HCT116 (cell line): ENCODE results near the gene CCL1. TPM values are rescaled to one million over a fixed set of nuclear protein-coding genes. Genes with fewer than 3 reads are reported as not detected.

Source experiments
- ATAC-seq: fragments of 200-7000 bp; cut with Tn5 transposase; 2 replicates; pipeline ENCODE4 v1.9.1; 2020; ENCODE audit warnings: mild to moderate bottlenecking, moderate library complexity
- BruUV-seq: library from RNA; stranded (reverse); fragments of 400-500 nt; replicated peaks from 2 replicates; lab custom pipeline; 2021; lab: Mats Ljungman, UMichigan
- CTCF ChIA-PET: fragments of 300-600 bp; sonication (Branson Sonifier 250); formaldehyde crosslinking; loops from one replicate; lab custom pipeline; 2021; ENCODE audit warnings: antibody characterized with exemption; lab: Charles Lee
- POLR2A ChIA-PET: fragments of 300-600, 350-600 bp; sonication (Branson Sonifier 250); formaldehyde crosslinking; loops from one replicate; lab custom pipeline; 2021; ENCODE audit warnings: antibody characterized with exemption; lab: Charles Lee
- RAD21 ChIA-PET, 2 experiments: fragments of 300-600 bp; sonication (Branson Sonifier 250); formaldehyde crosslinking; loops; one replicate each; lab custom pipeline; 2023; ENCODE audit warnings: low total read pairs in 2 of 2; ENCODE audit not compliant: uncharacterized antibody in 2 of 2, unreplicated experiment in 2 of 2, low non-redundant PET in 1 of 2; lab: Charles Lee
- DNase-seq: peaks from one replicate; pipeline ENCODE4 v3.0.0-alpha.2; 2010; ENCODE audit warnings: low read depth, low spot score
- H2AFZ ChIP-seq: fragments of 200-600 bp; shearing (Covaris generic), sonication (generic); 2 replicates; pipeline ENCODE4 v1.6.1; 2017; ENCODE audit warnings: low read depth, mixed run types, mixed read lengths, antibody characterized with exemption, low read length; ENCODE audit not compliant: poor library complexity, severe bottlenecking
- H3K27ac ChIP-seq: 2 replicates; pipeline ENCODE4 v1.5.1; 2012; ENCODE audit warnings: low read depth, low read length
- H3K27me3 ChIP-seq: fragments of 200-600 bp; sonication (generic); 2 replicates; pipeline ENCODE4 v1.6.1; 2016; ENCODE audit warnings: mixed run types, low read length, mixed read lengths; ENCODE audit not compliant: insufficient read depth
- H3K36me3 ChIP-seq, 2 experiments: fragments of 200-500 bp in 1 of 2; fragments of 200-600 bp in 1 of 2; sonication (Bioruptor generic) in 1 of 2; sonication (generic) in 1 of 2; 2 replicates each; pipeline versions ENCODE4 v1.5.1 to v1.6.1; 2014 to 2016; ENCODE audit warnings: low read length in 2 of 2, inconsistent platforms in 1 of 2, mixed read lengths in 1 of 2, mixed run types in 1 of 2; ENCODE audit not compliant: insufficient read depth in 2 of 2, control insufficient read depth in 1 of 2
- H3K4me1 ChIP-seq, 2 experiments: fragments of 200-600 bp in 1 of 2; sonication (generic) in 1 of 2; 2 replicates each; pipeline versions ENCODE4 v1.5.1 to v1.6.1; 2012 to 2017; ENCODE audit warnings: low read length in 2 of 2, inconsistent platforms in 1 of 2, mild to moderate bottlenecking in 1 of 2, mixed read lengths in 1 of 2, mixed run types in 1 of 2, moderate library complexity in 1 of 2; ENCODE audit not compliant: insufficient read depth in 2 of 2, control insufficient read depth in 1 of 2
- H3K4me2 ChIP-seq: fragments of 200-600 bp; sonication (generic); 2 replicates; pipeline ENCODE4 v1.6.1; 2017; ENCODE audit warnings: mixed run types, low read length, mixed read lengths
- H3K4me3 ChIP-seq, 2 experiments: fragments of 200-600 bp in 1 of 2; sonication (generic) in 1 of 2; replicated peaks in 1 of 2; 2 replicates each; pipeline ENCODE4 v1.5.1; 2011 to 2016; ENCODE audit warnings: low read length in 2 of 2, control low read depth in 1 of 2, low read depth in 1 of 2, mild to moderate bottlenecking in 1 of 2, mixed read lengths in 1 of 2, mixed run types in 1 of 2
- H3K79me2 ChIP-seq: fragments of 200-600 bp; sonication (generic); 2 replicates; pipeline ENCODE4 v1.6.1; 2017; ENCODE audit warnings: mild to moderate bottlenecking, mixed run types, low read length, moderate library complexity, mixed read lengths; ENCODE audit not compliant: insufficient read depth
- H3K9ac ChIP-seq: fragments of 200-600 bp; sonication (generic); 2 replicates; pipeline ENCODE4 v1.6.1; 2016; ENCODE audit warnings: low read length, mixed read lengths
- H3K9me2 ChIP-seq: fragments of 200-600 bp; sonication (generic), shearing (Covaris generic); 2 replicates; pipeline ENCODE4 v1.6.1; 2017; ENCODE audit warnings: mixed run types, mild to moderate bottlenecking, moderate library complexity; ENCODE audit not compliant: insufficient read depth
- H3K9me3 ChIP-seq, 2 experiments: fragments of 200-500 bp in 1 of 2; fragments of 200-600 bp in 1 of 2; sonication (Bioruptor generic) in 1 of 2; sonication (generic) in 1 of 2; 2 replicates each; pipeline ENCODE4 v1.6.1; 2014 to 2017; ENCODE audit warnings: low read length in 2 of 2, mixed read lengths in 2 of 2, inconsistent platforms in 1 of 2, low read depth in 1 of 2, mild to moderate bottlenecking in 1 of 2, mixed run types in 1 of 2, moderate library complexity in 1 of 2; ENCODE audit not compliant: control insufficient read depth in 1 of 2, insufficient read depth in 1 of 2
- H4K20me1 ChIP-seq: fragments of 200-600 bp; sonication (generic), shearing (Covaris generic); 2 replicates; pipeline ENCODE4 v1.6.1; 2017; ENCODE audit warnings: mixed run types, mild to moderate bottlenecking, moderate library complexity; ENCODE audit not compliant: insufficient read depth
- CBX3 ChIP-seq: IDR thresholded peaks from 2 replicates; pipeline ENCODE4 v1.6.1; 2012; ENCODE audit warnings: low read depth
- CEBPB ChIP-seq: IDR thresholded peaks from 2 replicates; pipeline ENCODE4 v1.6.1; 2012; ENCODE audit warnings: low read depth
- EGR1 ChIP-seq: IDR thresholded peaks from 2 replicates; pipeline ENCODE4 v1.6.1; 2012; ENCODE audit warnings: low read depth
- ELF1 ChIP-seq: IDR thresholded peaks from 2 replicates; pipeline ENCODE4 v1.6.1; 2012; ENCODE audit warnings: low read depth, borderline replicate concordance
- EZH2 ChIP-seq: fragments of 200-600 bp; sonication (generic); IDR thresholded peaks from 2 replicates; pipeline ENCODE4 v1.6.1; 2017; ENCODE audit warnings: antibody characterized with exemption, mixed run types
- EZH2phosphoT487 ChIP-seq: fragments of 200-600 bp; IDR thresholded peaks from 2 replicates; pipeline ENCODE4 v1.6.1; 2018; ENCODE audit warnings: antibody characterized with exemption, borderline replicate concordance
- FOSL1 ChIP-seq: IDR thresholded peaks from 2 replicates; pipeline ENCODE4 v1.6.1; 2012; ENCODE audit warnings: low read depth
- MAX ChIP-seq: IDR thresholded peaks from 2 replicates; pipeline ENCODE4 v1.6.1; 2012
- POLR2A ChIP-seq: IDR thresholded peaks from 2 replicates; pipeline ENCODE4 v1.7.0; 2011; ENCODE audit warnings: borderline replicate concordance; ENCODE audit not compliant: insufficient read depth, insufficient read length; ENCODE audit errors: extremely low read depth
- POLR2AphosphoS5 ChIP-seq: IDR thresholded peaks from 2 replicates; pipeline ENCODE4 v1.6.1; 2011; ENCODE audit warnings: mild to moderate bottlenecking, low read depth, low read length, moderate library complexity
- RAD21 ChIP-seq: IDR thresholded peaks from 2 replicates; pipeline ENCODE4 v1.6.1; 2012; ENCODE audit warnings: low read depth, mild to moderate bottlenecking
- REST ChIP-seq: IDR thresholded peaks from 2 replicates; pipeline ENCODE4 v1.6.1; 2012; ENCODE audit warnings: low read depth
- SIN3A ChIP-seq: IDR thresholded peaks from 2 replicates; pipeline ENCODE4 v1.6.1; 2012; ENCODE audit warnings: low read depth
- SP1 ChIP-seq: IDR thresholded peaks from 2 replicates; pipeline ENCODE4 v1.6.1; 2012; ENCODE audit warnings: low read depth
- SRF ChIP-seq: IDR thresholded peaks from 2 replicates; pipeline ENCODE4 v1.6.1; 2012; ENCODE audit warnings: low read depth
- TCF7L2 ChIP-seq: IDR thresholded peaks from 2 replicates; pipeline ENCODE4 v1.7.0; 2011; ENCODE audit warnings: borderline replicate concordance, inconsistent platforms; ENCODE audit not compliant: insufficient read depth, insufficient read length; ENCODE audit errors: extremely low read depth
- YY1 ChIP-seq: IDR thresholded peaks from 2 replicates; pipeline ENCODE4 v1.6.1; 2011; ENCODE audit warnings: low read length, low read depth, moderate library complexity, mild to moderate bottlenecking; ENCODE audit not compliant: insufficient replicate concordance; ENCODE audit errors: extremely low read depth
- ZFX ChIP-seq: fragments of 450-650 bp; IDR thresholded peaks from 2 replicates; pipeline ENCODE4 v1.6.1; 2017
- ZNF274 ChIP-seq: fragments of 200-500 bp; sonication (Bioruptor generic); IDR thresholded peaks from 2 replicates; pipeline ENCODE4 v1.6.1; 2014; ENCODE audit warnings: mild to moderate bottlenecking, low read depth, low read length, inconsistent platforms
- intact Hi-C: fragments of 100-400 bp; cut with micrococcal nuclease; formaldehyde crosslinking; loops from 2 replicates; pipeline ENCODE4 v1.10.0; 2022
- total RNA-seq: library from RNA; stranded (reverse); gene quantifications from one replicate; pipeline ENCODE4 v1.2.1, GENCODE V29; 2021; ENCODE audit not compliant: unreplicated experiment

CCL1 gene
- total RNA-seq, 1 experiment from 2014 or later: not detected

- H3K27ac ChIP-seq: no peak overlapping the region
- ChIA-PET RAD21 (no interaction called here), POLR2A (no interaction called here), CTCF (no interaction called here)
- no peak overlapping the region for H3K9ac ChIP-seq
- no TSS peak for BruUV-seq
- no peaks in the 10 kb centered on the region for H3K36me3 ChIP-seq
- no peaks in the 10 kb centered on the region for H3K79me2 ChIP-seq
- no peak overlapping the region for H3K4me3 ChIP-seq
- H3K9me2 ChIP-seq: no peaks in the 10 kb centered on the region
- no peaks in the 10 kb centered on the region for H3K4me1 ChIP-seq
- intact Hi-C loops: loop anchor here (10.0 kb wide), 1 partner anchor 55 kb away; no protein-coding TSS in a partner anchor
- H3K9me3 ChIP-seq: no peaks in the 10 kb centered on the region
- ATAC-seq (no peak), DNase-seq (no peak)
- H3K4me2 ChIP-seq: no peak overlapping the region
- TF ChIP-seq EZH2: no peak
- no peak for TF ChIP-seq EZH2phosphoT487
- no peak for TF ChIP-seq POLR2AphosphoS5
- no peak for TF ChIP-seq ZNF274
- no peak for TF ChIP-seq YY1
- no peak for TF ChIP-seq ELF1
- TF ChIP-seq FOSL1: no peak
- TF ChIP-seq SRF: no peak
- TF ChIP-seq SIN3A: no peak
- no peak for TF ChIP-seq POLR2A
- no peak for TF ChIP-seq ZFX
- TF ChIP-seq CBX3: no peak
- no peak for TF ChIP-seq TCF7L2
- TF ChIP-seq RAD21: no peak
- TF ChIP-seq MAX: no peak
- no peak for TF ChIP-seq SP1
- TF ChIP-seq REST: no peak
- TF ChIP-seq CEBPB: no peak
- TF ChIP-seq EGR1: no peak
- H4K20me1 ChIP-seq: no peaks in the 10 kb centered on the region
- peaks cover 31% of the 10 kb centered on the region for H3K27me3 ChIP-seq
- no peak overlapping the region for H2AFZ ChIP-seq
These were observed 16.8 kb upstream of the CCL1 start for GRCh38 chr17:34379868-34380267.
